HepG2 (cell line): ENCODE measurements around the gene CAPN7. TPM values are rescaled to one million over a fixed set of nuclear protein-coding genes. Genes with fewer than 3 reads are reported as not detected.

ENCODE experiments used
- ATF7-NPFF ChIP-seq: sonication (generic); formaldehyde crosslinking; IDR thresholded peaks from 2 replicates; pipeline ENCODE4 v1.8.1; 2023; ENCODE audit warnings: mild to moderate bottlenecking, low read depth, missing genetic modification reagents, moderate library complexity
- DMAP1 ChIP-seq: IDR thresholded peaks from 2 replicates; pipeline ENCODE4 v1.6.1; 2016
- EED ChIP-seq: sonication (generic); formaldehyde crosslinking; IDR thresholded peaks from 2 replicates; pipeline ENCODE4 v1.5.0; 2020; ENCODE audit warnings: mild to moderate bottlenecking, missing genetic modification reagents
- ELK4 ChIP-seq: sonication (generic); formaldehyde crosslinking; IDR thresholded peaks from 2 replicates; pipeline ENCODE4 v1.9.0; 2021; ENCODE audit warnings: missing genetic modification reagents, borderline replicate concordance
- ERF ChIP-seq: IDR thresholded peaks from 2 replicates; pipeline ENCODE4 v1.6.1; 2018; ENCODE audit warnings: missing biosample characterization, missing genetic modification reagents
- HBP1 ChIP-seq: IDR thresholded peaks from 2 replicates; pipeline ENCODE4 v1.6.1; 2016; ENCODE audit warnings: low read depth, control low read depth
- HNRNPK ChIP-seq: fragments of 200-400 bp; formaldehyde crosslinking; IDR thresholded peaks from 2 replicates; pipeline ENCODE4 v1.6.1; 2018; ENCODE audit warnings: low read length, low read depth, moderate library complexity, mild to moderate bottlenecking; ENCODE audit not compliant: poor library complexity, severe bottlenecking
- ISL2 ChIP-seq: sonication (generic); formaldehyde crosslinking; IDR thresholded peaks from 2 replicates; pipeline ENCODE4 v1.5.0; 2020; ENCODE audit warnings: missing genetic modification reagents
- ISX ChIP-seq: sonication (generic); formaldehyde crosslinking; conservative IDR thresholded peaks from 2 replicates; pipeline ENCODE4 v1.5.0; 2020; ENCODE audit warnings: missing genetic modification reagents
- KLF12 ChIP-seq: sonication (generic); formaldehyde crosslinking; IDR thresholded peaks from 2 replicates; pipeline ENCODE4 v1.4.0; 2020; ENCODE audit warnings: missing genetic modification reagents, borderline replicate concordance
- KLF6 ChIP-seq: IDR thresholded peaks from 2 replicates; pipeline ENCODE4 v1.8.0; 2016; ENCODE audit warnings: missing biosample characterization, missing genetic modification reagents
- LCORL ChIP-seq, 2 experiments: fragments of 450-650 bp in 1 of 2; sonication (generic) in 1 of 2; formaldehyde crosslinking in 1 of 2; IDR thresholded peaks; 2 replicates each; pipeline versions ENCODE4 v1.5.0 to v1.6.1; 2017 to 2020; ENCODE audit warnings: antibody characterized with exemption in 1 of 2, missing genetic modification reagents in 1 of 2
- MED13 ChIP-seq: sonication (generic); formaldehyde crosslinking; IDR thresholded peaks from 2 replicates; pipeline ENCODE4 v1.5.0; 2020; ENCODE audit warnings: missing genetic modification reagents
- MEF2D ChIP-seq: sonication (generic); formaldehyde crosslinking; IDR thresholded peaks from 2 replicates; pipeline ENCODE4 v1.5.1; 2020; ENCODE audit warnings: mild to moderate bottlenecking, missing genetic modification reagents
- MLX ChIP-seq: IDR thresholded peaks from 2 replicates; pipeline ENCODE4 v1.6.1; 2016
- NFE2 ChIP-seq: sonication (generic); formaldehyde crosslinking; IDR thresholded peaks from 2 replicates; pipeline ENCODE4 v1.4.0; 2020; ENCODE audit warnings: missing genetic modification reagents
- NONO ChIP-seq, 2 experiments: fragments of 450-650 bp in 1 of 2; sonication (generic) in 1 of 2; formaldehyde crosslinking in 1 of 2; IDR thresholded peaks in 1 of 2; conservative IDR thresholded peaks in 1 of 2; 2 replicates each; pipeline versions ENCODE4 v1.6.1 to v1.8.0; 2017 to 2022; ENCODE audit warnings: mild to moderate bottlenecking in 1 of 2, missing genetic modification reagents in 1 of 2, moderate library complexity in 1 of 2
- POLR2AphosphoS5 ChIP-seq: IDR thresholded peaks from 2 replicates; pipeline ENCODE4 v1.6.1; 2012; ENCODE audit warnings: low read depth, low read length
- RFX5 ChIP-seq: IDR thresholded peaks from 2 replicates; pipeline ENCODE4 v1.6.1; 2011; ENCODE audit warnings: low read depth, low read length, improper control_type of control experiment
- SP140L ChIP-seq: sonication (generic); formaldehyde crosslinking; IDR thresholded peaks from 2 replicates; pipeline ENCODE4 v1.4.0; 2020; ENCODE audit warnings: missing genetic modification reagents, borderline replicate concordance
- TBX3 ChIP-seq: fragments of 450-650 bp; IDR thresholded peaks from 2 replicates; pipeline ENCODE4 v1.6.1; 2017; ENCODE audit warnings: antibody characterized with exemption, mild to moderate bottlenecking, inconsistent platforms, borderline replicate concordance
- TCF7 ChIP-seq: sonication (generic); IDR thresholded peaks from 2 replicates; pipeline ENCODE4 v1.6.1; 2016; ENCODE audit warnings: antibody characterized with exemption, low read depth
- XBP1 ChIP-seq: sonication (generic); formaldehyde crosslinking; IDR thresholded peaks from 2 replicates; pipeline ENCODE4 v1.5.0; 2020; ENCODE audit warnings: missing genetic modification reagents
- YEATS2 ChIP-seq: sonication (generic); formaldehyde crosslinking; IDR thresholded peaks from 2 replicates; pipeline ENCODE4 v1.4.0; 2020; ENCODE audit warnings: missing genetic modification reagents, borderline replicate concordance
- ZKSCAN5 ChIP-seq: sonication (generic); formaldehyde crosslinking; IDR thresholded peaks from 2 replicates; pipeline ENCODE4 v1.5.1; 2020; ENCODE audit warnings: mild to moderate bottlenecking, missing genetic modification reagents
- ZNF337 ChIP-seq: sonication (generic); formaldehyde crosslinking; IDR thresholded peaks from 2 replicates; pipeline ENCODE4 v1.5.1; 2020; ENCODE audit warnings: missing genetic modification reagents, low read depth, mild to moderate bottlenecking, borderline replicate concordance
- ZNF468 ChIP-seq: sonication (generic); formaldehyde crosslinking; IDR thresholded peaks from 2 replicates; pipeline ENCODE4 v1.8.0; 2022; ENCODE audit warnings: mild to moderate bottlenecking, moderate library complexity, missing genetic modification reagents
- ZNF777 ChIP-seq: sonication (generic); formaldehyde crosslinking; IDR thresholded peaks from 2 replicates; pipeline ENCODE4 v1.4.0; 2020; ENCODE audit warnings: missing genetic modification reagents
- ZSCAN29 ChIP-seq: sonication (generic); formaldehyde crosslinking; conservative IDR thresholded peaks from 2 replicates; pipeline ENCODE4 v1.4.0; 2020; ENCODE audit warnings: mild to moderate bottlenecking, missing genetic modification reagents
- ZSCAN9 ChIP-seq: IDR thresholded peaks from 2 replicates; pipeline ENCODE4 v1.6.1; 2016; ENCODE audit warnings: borderline replicate concordance
- polyA plus RNA-seq, 8 experiments: library from polyadenylated mRNA; depleted of rRNA in 3 of 8; stranded (reverse) in 7 of 8; unstranded in 1 of 8; fragments of >200 nt; fragmentation: Illumina TruSeq in 4 of 8; extraction: Trizol in 4 of 8; gene quantifications; 2 replicates each; pipeline versions ENCODE4 v1.2.1 to v1.2.3, GENCODE V29; 2011 to 2016; ENCODE audit warnings: low read depth in 4 of 8, missing spikeins in 1 of 8, mixed read lengths in 1 of 8; ENCODE audit not compliant: insufficient read depth in 1 of 8
- total RNA-seq, 5 experiments: library from RNA; depleted of rRNA; stranded (reverse); fragments of >200 nt; fragmentation: Illumina TruSeq; extraction: Trizol; gene quantifications; 2 replicates each; pipeline ENCODE4 v1.2.3, GENCODE V29; 2016; ENCODE audit warnings: low read depth in 1 of 5

CAPN7 gene
- total and polyA plus RNA-seq, 2 of the 13 experiments (the other 11 are each of a cell fraction or from before 2014, with no cell fraction given), result 16.7 to 36.8 TPM

- TF ChIP-seq EED (CRISPR knock-in tag) (no peak), XBP1 (CRISPR knock-in tag) (no peak), ATF7-NPFF (CRISPR knock-in tag) (no peak), RFX5 (no peak), SP140L (CRISPR knock-in tag) (peak; percentile 77; the same call in 1 of the 2 replicates), MED13 (CRISPR knock-in tag) (no peak), ZSCAN9 (CRISPR knock-in tag) (peak; percentile 88), ZKSCAN5 (CRISPR knock-in tag) (no peak), MLX (peak; percentile 81), POLR2AphosphoS5 (no peak), TCF7 (peak; percentile 99), ISX (CRISPR knock-in tag) (no peak), ZNF777 (no peak), ERF (peak; percentile 96), ISL2 (CRISPR knock-in tag) (peak; percentile 98), NONO (IDR thresholded peaks at IDR 0.05) (no peak), NONO (CRISPR knock-in tag; conservative IDR thresholded peaks at IDR 0.05) (peak; percentile 54; the same call in 1 of the 2 replicates), DMAP1 (CRISPR knock-in tag) (no peak), LCORL (IDR thresholded peaks at IDR 0.05) (peak; percentile 82; the same call in 1 of the 2 replicates), LCORL (CRISPR knock-in tag; IDR thresholded peaks at IDR 0.05) (peak; percentile 96), YEATS2 (CRISPR knock-in tag) (peak; percentile 27; the same call in 1 of the 2 replicates), KLF12 (no peak), ZNF337 (CRISPR knock-in tag) (no peak), HNRNPK (no peak), HBP1 (CRISPR knock-in tag) (no peak), KLF6 (CRISPR knock-in tag) (0 out of 2 replicates have a peak, but pooled peaks have one; percentile 46), ZNF468 (no peak), ZSCAN29 (0 out of 2 replicates have a peak, but pooled peaks have one; percentile 73), MEF2D (CRISPR knock-in tag) (peak; percentile 92), NFE2 (CRISPR knock-in tag) (no peak), TBX3 (peak; percentile 71; the same call in 1 of the 2 replicates), ELK4 (CRISPR knock-in tag) (no peak)
Observed at GRCh38 chr3:15171096-15171495, 35.0 kb upstream of the CAPN7 start (continued).
